Neural crest cell (in vitro differentiated cells): ENCODE results near the gene SCYL1. TPM values are rescaled to one million over a fixed set of nuclear protein-coding genes. Genes with fewer than 3 reads are reported as not detected.

Experiments
- DNase-seq: peaks from one replicate; pipeline ENCODE4 v3.0.0; 2021; ENCODE audit warnings: low read depth, mixed read lengths, low spot score
- H3K27ac Mint-ChIP-seq: one replicate; pipeline ENCODE4 v1.8.0; 2021; ENCODE audit warnings: mild to moderate bottlenecking, mixed read lengths; ENCODE audit not compliant: unreplicated experiment
- H3K27me3 Mint-ChIP-seq: 2 replicates; pipeline ENCODE4 v1.8.0; 2021; ENCODE audit warnings: low read depth, mild to moderate bottlenecking, mixed read lengths
- H3K36me3 Mint-ChIP-seq: 2 replicates; pipeline ENCODE4 v1.8.0; 2021; ENCODE audit warnings: low read depth, mild to moderate bottlenecking, mixed read lengths
- H3K4me1 Mint-ChIP-seq: 2 replicates; pipeline ENCODE4 v1.8.0; 2021; ENCODE audit warnings: mixed read lengths
- H3K4me3 Mint-ChIP-seq: one replicate; pipeline ENCODE4 v1.8.0; 2021; ENCODE audit warnings: mild to moderate bottlenecking, mixed read lengths
- H3K9me3 Mint-ChIP-seq: 2 replicates; pipeline ENCODE4 v1.8.0; 2021; ENCODE audit warnings: mixed read lengths
- CTCF ChIP-seq: fragments of 200-600 bp; sonication (generic); conservative IDR thresholded peaks from 2 replicates; pipeline ENCODE4 v1.5.0; 2021; ENCODE audit warnings: antibody characterized with exemption, mild to moderate bottlenecking
- total RNA-seq: library from RNA; stranded (reverse); gene quantifications from 2 replicates; pipeline ENCODE4 v1.2.1, GENCODE V29; 2021

Gene SCYL1
- total RNA-seq, 1 donor from 2014 or later = 68.8 TPM

GRCh38 chr11:65503949-65504673 lies 20.8 kb upstream of the SCYL1 start:
- peaks cover 55% of the 10 kb centered on the region for H3K27me3 Mint-ChIP-seq
- peaks cover 72% of the 10 kb centered on the region for H3K4me1 Mint-ChIP-seq
- H3K9me3 Mint-ChIP-seq = no peaks in the 10 kb centered on the region
- DNase-seq = no peak
- no peak for TF ChIP-seq CTCF
- H3K27ac Mint-ChIP-seq = peak overlapping the region; percentile 13
- H3K4me3 Mint-ChIP-seq = no peak overlapping the region
- H3K36me3 Mint-ChIP-seq = peaks cover 41% of the 10 kb centered on the region

- peak overlapping the region; percentile 45 for H3K27ac Mint-ChIP-seq
- H3K9me3 Mint-ChIP-seq = no peaks in the 10 kb centered on the region
Observed at GRCh38 chr11:65504674-65505465, 20.0 kb upstream of the SCYL1 start.

GRCh38 chr11:65505466-65506289 lies 19.2 kb upstream of the SCYL1 start:
- peaks cover 45% of the 10 kb centered on the region for H3K36me3 Mint-ChIP-seq
- DNase-seq = no peak
- no peak overlapping the region for H3K4me3 Mint-ChIP-seq
- H3K4me1 Mint-ChIP-seq = peaks cover 78% of the 10 kb centered on the region
- no peak overlapping the region for H3K27ac Mint-ChIP-seq
- no peaks in the 10 kb centered on the region for H3K9me3 Mint-ChIP-seq
- H3K27me3 Mint-ChIP-seq = peaks cover 68% of the 10 kb centered on the region
- no peak for TF ChIP-seq CTCF

More at GRCh38 chr11:65504674-65505465, 20.0 kb upstream of the SCYL1 start:
- TF ChIP-seq CTCF = no peak
- H3K4me1 Mint-ChIP-seq = peaks cover 75% of the 10 kb centered on the region
- no peak overlapping the region for H3K4me3 Mint-ChIP-seq
- H3K36me3 Mint-ChIP-seq = peaks cover 43% of the 10 kb centered on the region
- H3K27me3 Mint-ChIP-seq = peaks cover 62% of the 10 kb centered on the region
- no peak for DNase-seq

GRCh38 chr11:65506290-65506771 lies 18.6 kb upstream of the SCYL1 start:
- TF ChIP-seq CTCF = no peak
- Mint-ChIP-seq H3K36me3 (peaks cover 46% of the 10 kb centered on the region), H3K27ac (peak overlapping the region; percentile 65), H3K4me1 (peaks cover 77% of the 10 kb centered on the region), H3K4me3 (no peak overlapping the region), H3K9me3 (no peaks in the 10 kb centered on the region), H3K27me3 (peaks cover 70% of the 10 kb centered on the region)
- no peak for DNase-seq
